DMS53 (cell line): ENCODE measurements around the gene ATIC.
A peak's percentile ranks its signal among the peaks of the same experiment; 100 is the strongest.

Experiments used
- DNase-seq: peaks from one replicate; lab custom pipeline; 2025; lab: John Stamatoyannopoulos, UW

ATIC gene

GRCh38 chr2:215311625-215312396 is at the start of gene ATIC:
Gene ATIC, plus strand, starts transcription at chr2:215312059. Its CDS starts 84 bp downstream, at chr2:215312143.
- DNase-seq, result peak; percentile 96

GRCh38 chr2:215262303-215262702 is 49.6 kb upstream of the ATIC start:
- no peak for DNase-seq

- DNase-seq, result no peak
These were observed 49.0 kb upstream of the ATIC start for GRCh38 chr2:215262741-215263362.

GRCh38 chr2:215264374-215264773 is 47.5 kb upstream of the ATIC start:
- no peak for DNase-seq

GRCh38 chr2:215269397-215270117 is 42.3 kb upstream of the ATIC start:
- peak; percentile 81 for DNase-seq

GRCh38 chr2:215270118-215270451 is 41.8 kb upstream of the ATIC start:
- DNase-seq, result no peak

GRCh38 chr2:215271446-215271845 is 40.4 kb upstream of the ATIC start:
- no peak for DNase-seq

GRCh38 chr2:215272918-215273317 is 38.9 kb upstream of the ATIC start:
- no peak for DNase-seq

- DNase-seq, result no peak
These were observed 37.0 kb upstream of the ATIC start for GRCh38 chr2:215274829-215275228.

GRCh38 chr2:215275824-215276223 is 36.0 kb upstream of the ATIC start:
- no peak for DNase-seq

GRCh38 chr2:215277944-215278343 is 33.9 kb upstream of the ATIC start:
- DNase-seq, result no peak

- no peak for DNase-seq
These were observed 31.5 kb upstream of the ATIC start for GRCh38 chr2:215280326-215280725.

- DNase-seq, result no peak
These were observed 28.6 kb upstream of the ATIC start for GRCh38 chr2:215283221-215283620.

- no peak for DNase-seq
These were observed 25.6 kb upstream of the ATIC start for GRCh38 chr2:215286309-215286708.

GRCh38 chr2:215288112-215288815 is 23.6 kb upstream of the ATIC start:
- no peak for DNase-seq

GRCh38 chr2:215290980-215291599 is 20.8 kb upstream of the ATIC start:
- no peak for DNase-seq

- no peak for DNase-seq
These were observed 18.0 kb upstream of the ATIC start for GRCh38 chr2:215293879-215294278.

- DNase-seq, result no peak
These were observed 12.5 kb upstream of the ATIC start for GRCh38 chr2:215299337-215299859.

- no peak for DNase-seq
These were observed 9.9 kb upstream of the ATIC start for GRCh38 chr2:215301994-215302393.

GRCh38 chr2:215311259-215311624 is 617 bp upstream of the ATIC start:
- peak; percentile 47 for DNase-seq

- peak; percentile 33 for DNase-seq
These were observed 1.4 kb downstream of the ATIC start for GRCh38 chr2:215313255-215313613.

GRCh38 chr2:215314896-215315295 is 3.0 kb downstream of the ATIC start:
- DNase-seq, result no peak
